GM18867 (cell line): ENCODE data around the gene ESRRG.
A peak's percentile ranks its signal among the peaks of the same experiment; 100 is the strongest.

Source experiments
- ATAC-seq: cut with Tn5 transposase; IDR thresholded peaks from one replicate; pipeline ENCODE4 v1.9.1; 2021; ENCODE audit warnings: mild to moderate bottlenecking, moderate library complexity; ENCODE audit not compliant: unreplicated experiment

Gene ESRRG

DNA sequence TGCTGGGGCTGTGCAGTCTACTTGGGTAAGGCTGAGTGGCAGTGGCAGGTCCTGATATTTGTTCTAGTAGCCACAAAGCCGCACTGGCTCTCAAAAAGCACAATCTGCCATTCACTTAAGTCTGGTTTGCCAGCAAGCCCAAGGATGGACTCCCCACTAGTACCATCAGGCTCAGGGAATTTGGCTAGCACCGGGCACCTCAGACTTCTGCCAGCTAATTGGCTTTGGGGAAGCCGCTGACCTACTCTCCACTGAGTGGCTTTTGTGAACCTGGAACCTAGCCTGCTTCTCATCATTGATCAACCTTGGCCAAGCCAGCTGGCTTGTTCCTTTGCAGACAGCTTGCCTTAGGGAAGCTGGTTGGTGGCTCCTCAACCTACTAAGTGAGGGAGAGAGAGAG is 83.1 kb downstream of the ESRRG start:
- ATAC-seq = no peak

DNA sequence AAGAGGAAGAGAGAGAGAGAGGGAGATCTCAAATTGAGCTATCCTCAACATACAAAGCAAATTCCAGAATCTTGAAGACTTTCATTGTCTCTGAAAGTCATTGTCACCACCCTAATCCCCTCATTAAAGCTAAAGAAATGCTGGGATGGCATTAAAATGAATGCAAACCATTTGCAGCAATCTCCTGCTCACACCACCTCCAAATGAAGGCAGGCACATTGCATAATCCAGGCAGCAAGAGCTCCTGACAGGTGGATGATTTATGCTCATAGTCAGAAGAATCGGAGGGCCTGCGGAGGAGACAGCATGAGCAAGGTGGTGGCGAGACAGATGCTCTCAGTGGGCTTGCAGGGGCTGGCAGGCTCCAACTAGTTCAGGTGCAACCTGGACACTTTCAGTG is 90.2 kb downstream of the ESRRG start:
- ATAC-seq = no peak

DNA sequence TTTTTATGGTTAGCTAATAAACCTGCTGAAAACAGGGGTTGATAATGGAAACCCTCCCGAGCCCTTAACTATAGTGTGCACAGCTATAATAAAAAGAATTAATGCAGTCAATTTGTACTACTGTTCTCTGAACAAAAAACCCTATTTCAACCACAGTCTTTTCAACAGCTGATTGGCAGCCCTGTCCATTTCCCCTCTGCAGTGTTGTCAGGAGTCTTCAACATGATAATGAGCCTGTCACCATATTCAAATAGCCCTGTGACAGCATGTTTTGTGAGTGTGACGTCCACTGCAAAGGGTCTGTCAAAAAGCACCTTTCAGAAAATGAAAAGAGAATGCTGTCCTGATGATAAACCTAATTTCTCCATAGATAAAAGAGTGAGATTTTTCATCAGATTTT is 92.7 kb downstream of the ESRRG start:
- ATAC-seq = no peak

DNA sequence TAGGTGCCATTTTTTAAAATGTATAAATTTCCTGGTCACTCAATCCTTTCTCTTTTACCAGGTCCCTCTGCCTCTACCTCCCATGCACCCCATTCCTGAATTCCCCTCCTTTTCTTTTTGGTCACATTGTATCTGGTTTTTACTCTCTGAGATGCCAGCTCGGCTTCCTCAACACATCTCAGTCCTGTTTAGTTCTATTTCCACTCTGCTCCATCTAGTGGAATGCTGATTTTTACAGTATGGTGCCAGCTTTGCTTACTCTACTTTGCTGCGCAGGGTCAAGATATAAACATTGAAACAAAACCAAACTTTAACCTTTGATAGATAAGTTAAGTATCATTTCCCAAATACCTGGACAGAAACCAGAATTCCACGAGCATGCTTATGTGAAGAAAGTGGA is 96.0 kb downstream of the ESRRG start:
- ATAC-seq = no peak

DNA sequence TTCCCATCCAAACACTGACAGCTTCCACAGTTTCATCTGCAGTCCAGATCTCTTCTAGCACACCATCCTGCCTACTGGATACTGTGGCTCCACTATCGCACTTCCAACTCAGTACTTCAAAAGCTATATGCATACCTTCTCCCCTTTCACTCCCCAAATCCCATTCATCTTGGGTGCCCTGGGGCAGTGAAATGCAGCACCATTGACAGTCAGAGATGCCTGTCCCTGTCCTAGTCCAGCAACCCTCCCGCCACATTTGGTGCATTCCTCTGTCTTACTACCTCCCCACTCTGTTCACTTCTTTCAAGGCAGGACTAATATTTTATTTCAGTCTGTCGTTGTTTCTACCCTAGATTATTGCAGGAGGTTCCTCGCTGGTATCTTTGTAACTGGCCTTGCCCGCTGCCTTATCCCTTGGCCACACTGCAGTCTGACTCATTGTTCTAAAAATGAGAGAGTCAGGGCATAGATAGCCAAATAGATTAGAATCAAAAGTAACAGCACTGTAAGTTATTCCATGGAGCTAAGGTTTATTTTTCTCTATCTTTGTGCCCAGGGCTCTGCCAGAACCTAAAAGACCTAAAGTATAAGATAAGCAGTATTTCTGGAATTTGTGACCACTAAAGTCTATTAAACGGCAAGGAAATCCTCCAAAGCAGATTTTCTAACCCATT is 96.7 kb downstream of the ESRRG start:
- no peak for ATAC-seq

DNA sequence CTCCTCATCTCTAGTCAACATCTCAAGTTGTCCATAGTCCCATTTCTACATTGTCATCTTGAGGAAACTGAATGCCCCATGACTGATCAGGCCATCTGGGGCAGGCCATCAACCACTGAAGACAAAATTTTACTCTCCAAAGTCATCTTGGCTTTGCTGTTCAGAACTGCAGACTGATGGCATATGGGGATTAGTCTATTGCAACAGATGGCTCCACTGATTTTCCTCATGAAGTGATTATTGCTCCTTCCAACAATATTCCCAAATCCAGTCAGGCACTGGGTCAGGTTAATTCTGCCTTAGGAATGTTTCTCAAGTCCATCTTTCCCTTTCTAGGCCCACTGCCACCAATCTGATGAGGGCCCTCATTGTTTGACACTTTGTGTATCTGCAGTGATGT is 101.7 kb downstream of the ESRRG start:
- no peak for ATAC-seq

DNA sequence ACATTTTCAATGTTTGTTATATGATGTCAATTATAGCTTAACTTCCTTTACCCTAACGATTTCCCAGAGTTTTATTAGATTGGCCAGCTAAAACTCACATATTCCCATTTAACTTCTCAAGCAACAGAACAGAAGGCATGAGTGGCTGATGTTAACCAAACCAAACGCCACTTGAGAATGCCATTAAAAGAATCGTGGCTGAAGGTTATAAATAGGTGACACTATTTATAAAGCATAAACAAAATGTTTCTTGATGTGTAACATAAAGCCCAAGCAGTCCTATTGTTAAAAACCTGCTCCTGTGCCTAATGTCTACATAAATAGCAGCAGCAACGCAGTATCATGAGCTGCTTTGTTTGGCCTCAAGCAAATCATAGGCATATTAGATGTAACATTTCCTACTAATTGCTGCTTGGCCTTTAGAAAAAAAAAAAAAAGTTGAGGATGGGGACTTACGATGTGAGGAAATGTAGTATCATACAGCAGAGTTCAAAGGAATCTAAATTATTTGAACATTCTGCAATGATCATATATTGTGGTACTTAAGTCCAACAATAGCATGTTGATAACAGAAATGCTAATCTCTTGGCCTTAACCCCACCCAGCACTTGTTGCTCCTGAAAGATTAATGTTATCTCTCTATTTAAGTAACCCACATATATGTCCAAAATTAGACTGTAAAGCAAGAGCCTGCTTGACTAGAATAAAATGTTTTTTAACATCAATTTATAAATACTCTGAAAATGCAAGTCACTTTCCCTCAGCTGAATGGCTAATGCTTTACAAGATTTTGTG is 106.0 kb downstream of the ESRRG start:
- no peak for ATAC-seq

DNA sequence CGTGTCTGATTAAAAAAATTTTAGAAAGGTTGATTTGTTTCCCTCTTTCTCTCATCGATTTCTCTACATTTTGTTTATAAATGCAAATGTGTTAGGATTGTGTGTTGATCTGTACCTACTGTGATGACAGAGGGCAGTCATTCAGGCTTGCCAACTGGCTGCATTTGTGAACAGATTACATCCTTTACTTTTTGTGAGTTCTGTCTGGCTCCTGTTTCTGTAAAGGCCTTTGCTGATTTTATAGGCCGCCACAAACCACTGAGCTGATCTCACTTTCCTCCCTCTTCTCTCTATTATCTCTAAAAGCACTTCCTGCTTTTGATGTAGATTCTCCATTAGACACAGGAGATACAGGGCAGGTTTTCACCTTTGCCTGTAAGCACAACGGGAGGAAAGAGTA is 106.8 kb downstream of the ESRRG start:
- ATAC-seq = no peak

DNA sequence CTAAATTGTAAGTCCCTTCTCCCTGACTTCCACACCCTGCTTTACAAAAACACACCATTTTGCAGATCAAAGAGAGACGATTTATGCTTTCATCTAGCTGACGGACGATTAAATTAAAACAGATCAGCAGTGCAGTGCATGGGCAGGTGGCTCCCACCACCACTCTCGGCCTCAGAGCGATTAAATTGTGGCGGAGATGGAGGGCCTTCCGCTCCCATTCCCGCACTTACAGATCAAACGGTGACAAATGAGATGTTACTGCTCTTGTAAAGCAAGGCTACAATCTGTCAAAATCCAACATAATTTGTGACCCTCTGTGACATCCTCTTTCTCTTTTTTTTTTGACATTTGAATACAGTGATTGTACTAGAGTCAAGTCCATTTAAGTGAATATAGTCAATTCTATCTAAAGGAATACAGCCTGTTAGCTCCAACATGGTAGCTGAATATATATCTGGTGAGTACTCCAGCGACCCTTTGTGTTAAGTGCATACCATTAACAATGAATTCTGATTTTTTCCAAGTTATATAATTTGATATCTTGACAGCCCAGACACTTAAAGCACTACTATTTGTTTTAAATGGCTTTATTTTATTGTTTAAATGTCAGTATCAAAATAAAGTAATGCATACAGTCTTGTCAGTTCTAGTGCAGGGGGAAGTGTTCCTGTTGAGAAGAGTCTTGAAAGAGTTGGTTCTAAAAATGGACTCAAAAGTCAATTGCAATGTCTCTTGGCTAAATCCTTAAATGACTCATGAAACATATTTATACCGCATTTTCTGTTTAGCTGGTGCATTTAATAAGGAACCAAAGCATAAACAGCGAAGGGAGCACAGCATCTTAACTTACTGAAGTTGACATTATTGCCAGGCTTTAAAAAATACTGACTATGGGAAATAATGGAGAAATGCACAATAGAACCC is 109.0 kb downstream of the ESRRG start:
- ATAC-seq = no peak

DNA sequence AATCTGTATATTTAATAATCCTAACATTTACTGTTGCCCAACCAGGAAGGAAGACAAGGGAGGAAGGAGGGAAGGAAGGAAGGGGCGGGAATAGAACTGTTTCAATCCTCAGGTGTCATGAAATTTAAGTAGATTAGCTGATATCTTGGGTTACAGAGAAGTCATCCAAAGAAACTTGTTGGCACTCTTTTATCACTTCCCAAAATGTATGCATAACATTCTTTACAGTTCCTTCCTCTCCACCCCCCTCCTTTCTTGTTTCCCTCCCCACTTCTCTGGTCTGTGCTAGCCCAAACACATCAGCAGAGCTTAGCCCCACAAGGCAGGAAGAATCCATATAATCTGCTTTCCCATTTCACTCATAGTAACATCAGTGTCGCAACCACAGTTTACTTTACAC is 110.9 kb downstream of the ESRRG start:
- no peak for ATAC-seq

DNA sequence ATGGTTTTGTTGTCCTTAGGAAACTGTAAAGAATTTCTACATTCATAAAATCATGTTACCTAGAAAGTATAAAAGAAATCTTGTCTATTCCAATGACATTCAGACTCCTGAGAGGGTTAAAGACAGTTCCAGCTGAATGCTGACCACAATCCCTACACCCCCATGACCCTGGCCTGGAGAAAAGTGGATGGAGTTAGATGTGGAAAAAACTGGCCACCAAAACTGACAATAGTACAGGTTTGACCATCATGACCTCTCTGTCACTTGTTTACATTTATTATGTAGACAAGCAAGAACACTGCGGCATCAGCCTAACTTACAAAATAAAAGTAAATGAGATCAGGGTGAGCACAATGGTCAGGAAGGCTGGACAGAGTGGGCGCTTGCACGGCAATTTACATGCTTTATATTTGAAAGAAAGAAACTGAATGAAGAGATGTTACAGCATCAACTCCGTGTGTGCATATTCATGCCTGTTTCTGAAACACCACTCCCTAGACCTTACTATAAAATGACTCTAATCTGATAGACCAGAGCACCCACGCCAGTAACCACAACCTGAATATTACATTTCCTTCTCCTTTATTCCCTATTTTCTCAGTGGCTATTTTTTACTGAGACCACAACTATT is 116.0 kb downstream of the ESRRG start:
- no peak for ATAC-seq

DNA sequence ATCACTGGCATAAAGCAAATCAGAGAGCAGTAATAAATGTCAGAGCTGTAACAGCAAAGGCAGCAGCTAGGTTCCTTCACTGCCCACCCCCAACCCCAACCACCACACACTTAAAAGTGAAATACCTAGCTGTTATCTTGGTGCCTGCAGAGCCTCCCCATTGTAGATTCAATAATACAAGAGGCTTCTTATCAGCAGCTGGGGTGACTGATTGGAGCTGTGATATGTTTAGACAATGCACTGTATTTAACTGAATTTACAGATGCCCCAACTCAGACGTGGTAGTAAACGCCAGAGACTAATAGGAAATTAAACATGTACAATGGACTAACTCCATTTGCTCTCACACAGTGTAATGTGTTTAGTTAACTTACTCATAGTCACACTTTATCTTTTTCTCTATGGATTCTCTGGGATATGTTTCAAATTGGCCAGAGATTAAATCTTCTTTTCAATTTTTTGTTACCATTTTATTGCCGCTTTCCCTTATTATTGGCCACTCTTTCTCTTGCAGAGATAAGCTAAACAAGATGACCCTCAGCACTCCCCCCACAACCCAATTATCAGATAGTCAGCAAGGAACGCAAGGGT is 117.1 kb downstream of the ESRRG start:
- ATAC-seq = no peak

DNA sequence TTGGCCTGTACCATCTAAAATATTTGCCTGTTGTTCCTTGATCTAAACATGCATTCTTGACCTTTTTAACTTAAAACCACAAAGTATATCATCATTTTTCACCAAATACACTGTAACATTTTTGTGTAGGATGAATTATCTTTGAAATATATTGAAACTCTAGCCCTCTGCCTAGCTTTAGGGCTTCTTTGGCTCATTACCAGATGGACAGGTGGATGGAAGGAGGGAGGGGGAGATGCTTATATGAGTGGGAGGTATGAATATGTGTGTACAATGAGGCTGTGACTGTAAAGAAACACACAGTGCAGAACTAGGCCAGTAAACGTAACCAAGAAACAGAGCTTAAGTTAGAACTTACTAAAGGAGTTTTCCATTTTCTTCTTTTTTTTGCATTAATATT is 118.5 kb downstream of the ESRRG start:
- no peak for ATAC-seq

DNA sequence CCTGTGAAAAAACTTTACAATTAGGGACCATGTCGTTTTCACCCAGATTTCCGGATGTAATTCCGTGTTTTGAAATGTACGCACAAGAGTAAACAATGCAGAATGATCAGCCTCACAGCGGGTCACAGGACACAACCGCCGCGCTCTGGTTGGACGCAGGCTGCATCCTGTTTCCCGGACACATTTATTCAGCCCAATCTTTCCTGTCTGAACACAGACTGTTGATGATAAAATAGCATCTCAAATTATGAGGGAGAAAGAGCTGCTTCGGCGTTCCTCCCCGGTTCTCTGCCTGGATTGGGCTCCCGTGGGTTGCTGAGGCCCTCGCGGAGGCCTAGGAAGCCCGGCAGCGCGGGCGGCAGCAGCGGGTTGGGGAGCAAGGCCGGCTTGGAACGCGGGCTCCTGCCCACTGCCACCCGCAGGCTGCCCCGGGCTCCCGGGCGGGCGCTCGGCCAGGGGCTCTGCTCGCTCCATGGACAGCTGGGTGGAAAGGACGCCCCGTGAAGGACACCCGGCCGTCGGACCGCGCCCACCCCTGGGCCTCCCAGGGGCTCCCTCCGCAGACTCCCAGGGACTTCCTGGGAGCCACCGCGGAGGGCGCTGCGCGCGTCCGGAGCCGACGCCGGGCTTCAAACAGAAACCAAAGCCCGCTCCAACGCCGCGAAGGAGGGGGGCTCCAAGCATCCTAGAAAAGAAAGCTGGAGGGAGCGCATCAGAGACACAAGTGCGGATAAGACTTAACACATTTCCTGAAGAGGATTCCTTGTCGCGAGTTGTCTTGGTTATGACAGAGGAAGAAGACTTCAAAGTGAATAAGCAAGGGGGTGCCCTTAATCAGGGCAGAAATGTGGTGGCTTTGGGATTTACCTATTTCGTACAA is 122.3 kb downstream of the ESRRG start:
- peak; percentile 58 for ATAC-seq

DNA sequence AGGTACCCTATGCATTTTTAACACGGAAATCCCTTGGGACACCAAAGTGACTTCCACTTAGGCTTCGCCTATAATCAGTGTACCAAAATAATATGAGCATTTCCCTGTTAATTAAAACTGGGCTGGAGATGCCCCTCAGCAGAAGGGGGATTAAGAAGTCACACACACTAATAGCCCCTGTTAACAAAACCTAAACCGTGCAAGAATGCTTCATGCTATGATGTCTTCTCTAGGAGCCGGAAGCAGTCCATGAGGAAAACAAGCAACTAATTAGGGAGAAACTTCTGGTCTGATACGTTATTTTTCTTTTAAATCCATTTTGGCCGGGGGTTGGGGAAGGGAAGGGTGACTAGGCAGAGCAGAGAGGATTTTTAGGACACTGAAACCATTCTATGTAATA is 123.4 kb downstream of the ESRRG start:
- ATAC-seq = no peak

DNA sequence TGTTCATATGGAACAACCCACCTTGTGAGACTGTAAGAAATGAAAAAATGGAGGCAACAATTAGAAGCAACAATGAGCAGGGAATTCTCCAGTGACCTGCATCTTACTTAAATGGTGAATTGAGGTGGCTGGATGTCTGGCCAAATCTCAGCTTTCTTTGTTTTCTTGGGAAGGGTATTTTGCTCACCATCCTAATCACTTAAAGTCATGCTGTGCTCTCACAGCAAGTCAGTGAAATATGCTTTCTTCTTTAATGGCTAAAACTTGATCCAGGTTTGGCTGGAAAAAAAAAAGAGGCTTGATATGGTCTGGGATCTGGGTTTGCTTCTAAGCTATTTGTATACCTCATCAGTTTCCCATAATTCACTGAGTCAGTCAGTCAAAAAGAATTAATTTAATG is 124.8 kb downstream of the ESRRG start:
- no peak for ATAC-seq

DNA sequence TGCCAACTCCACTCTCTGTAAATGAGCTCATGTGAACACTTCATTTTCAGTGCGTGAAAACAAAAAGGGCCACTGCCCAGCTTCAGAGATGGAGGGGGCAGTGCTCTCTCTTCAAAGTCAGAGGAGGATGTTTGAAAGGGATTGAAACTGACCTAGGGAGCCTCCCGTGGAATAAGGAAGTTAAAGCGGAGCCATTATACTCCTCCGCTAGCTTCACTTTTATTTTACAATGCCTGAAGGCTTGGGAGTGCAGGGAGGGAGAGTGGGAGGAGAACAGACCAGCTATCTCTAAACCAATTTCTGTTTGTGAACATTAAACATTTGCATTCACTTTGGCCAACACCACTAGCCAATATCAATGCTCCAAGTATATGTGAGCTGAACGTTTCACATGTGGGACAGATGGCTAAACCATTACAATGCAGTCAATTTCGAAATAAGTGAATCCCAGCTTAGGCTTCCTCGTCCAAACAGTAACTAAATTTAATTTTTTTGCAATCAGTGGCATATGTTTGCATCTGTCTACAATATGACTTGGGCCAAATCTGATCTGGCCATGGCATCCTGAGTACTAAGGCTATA is 126.9 kb downstream of the ESRRG start:
- ATAC-seq = no peak

DNA sequence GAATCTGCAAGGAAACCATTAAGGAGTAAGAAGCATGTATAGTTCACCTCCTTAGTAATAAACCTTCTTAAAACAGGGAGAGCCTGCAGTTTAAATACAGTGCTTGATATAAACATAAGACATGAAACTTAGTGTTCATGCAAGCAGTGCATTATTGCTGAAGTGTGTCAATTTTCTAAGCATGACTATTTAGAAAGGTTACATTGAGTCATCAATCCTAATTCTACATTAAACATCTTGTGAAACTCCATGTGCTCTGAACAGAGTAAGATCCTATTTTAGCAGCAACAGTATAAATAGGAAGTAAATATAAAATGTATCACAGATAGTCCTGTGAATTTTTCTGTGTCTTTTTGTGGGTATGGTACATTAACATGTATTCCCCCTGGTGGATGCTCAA is 135.5 kb downstream of the ESRRG start:
- no peak for ATAC-seq

DNA sequence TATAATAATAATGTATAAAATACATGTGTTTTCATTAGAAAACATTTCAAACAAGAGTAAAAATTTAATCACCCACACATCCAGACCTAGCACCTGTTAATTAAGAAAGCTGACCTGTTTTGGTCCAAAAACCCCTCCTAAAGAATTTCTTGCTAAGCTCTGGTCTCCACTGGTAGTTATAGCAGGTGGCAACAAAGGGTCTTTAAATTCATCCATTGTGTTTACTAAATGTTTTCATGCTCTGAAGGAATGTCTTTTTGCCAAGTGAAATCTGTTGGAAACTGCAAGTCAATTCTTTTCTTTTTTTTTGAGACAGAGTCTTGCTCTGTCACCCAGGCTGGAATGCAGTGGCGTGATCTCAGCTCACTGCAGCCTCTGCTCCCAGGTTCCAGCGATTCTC is 141.1 kb downstream of the ESRRG start:
- no peak for ATAC-seq
